Erythroblast (primary cell): ENCODE data around the gene PDZD7.

Source experiments
- GATA1 ChIP-seq: IDR thresholded peaks from 2 replicates; pipeline ENCODE4 v1.6.1; 2011; ENCODE audit warnings: low read depth, mild to moderate bottlenecking, control low read depth, low read length, moderate library complexity
- POLR2A ChIP-seq: IDR thresholded peaks from 2 replicates; pipeline ENCODE4 v1.6.1; 2011; ENCODE audit warnings: mild to moderate bottlenecking, low read length

DNA sequence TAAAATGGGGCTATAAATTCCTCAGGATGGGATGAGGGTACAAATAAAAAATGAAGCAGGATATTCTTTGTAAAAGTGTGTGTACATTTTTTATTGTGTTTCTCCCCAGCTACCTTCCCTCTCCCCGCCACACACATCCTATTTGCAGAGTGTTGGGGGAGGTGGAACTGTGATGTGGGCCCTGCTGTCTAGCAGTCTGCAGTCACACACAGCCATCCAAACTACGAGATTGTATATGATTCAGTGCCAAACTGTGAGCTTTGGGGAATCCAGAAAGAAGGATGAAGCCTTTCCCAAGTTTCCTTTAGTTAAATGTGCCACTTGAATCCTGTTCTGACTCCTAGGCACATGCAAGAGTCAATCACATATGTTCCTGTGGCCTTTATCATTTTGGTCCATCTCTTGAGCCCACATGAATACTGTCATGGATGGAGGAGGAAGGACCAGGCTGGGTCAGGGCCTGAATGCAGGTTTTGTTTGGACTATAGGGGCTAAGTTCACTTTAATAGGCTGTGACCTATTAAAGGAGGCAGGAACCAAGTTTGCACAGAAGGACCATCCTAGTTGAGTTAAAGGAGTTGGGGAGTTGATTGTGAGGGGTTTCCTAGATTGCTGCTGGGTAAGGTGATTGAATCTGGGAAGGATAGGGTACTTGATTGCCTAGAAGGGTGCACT, 62.7 kb downstream of the PDZD7 start:
- TF ChIP-seq POLR2A: no peak
- no peak for TF ChIP-seq GATA1
